Neural cell (in vitro differentiated cells): ENCODE data around the gene FCGR2B. TPM values are rescaled to one million over a fixed set of nuclear protein-coding genes. Genes with fewer than 3 reads are reported as not detected.

Source experiments
- H2AFZ ChIP-seq: fragments of 200-600, 300-800 bp; sonication (generic), shearing (Covaris generic); 2 replicates; pipeline ENCODE4 v1.6.0; 2014; ENCODE audit warnings: low read depth, mild to moderate bottlenecking, antibody characterized with exemption, low read length, moderate library complexity
- H3F3A ChIP-seq: fragments of 200-600 bp; shearing (Covaris generic); 2 replicates; pipeline ENCODE4 v1.6.1; 2016; ENCODE audit warnings: mild to moderate bottlenecking, moderate library complexity, mixed read lengths, antibody characterized with exemption, low read length; ENCODE audit not compliant: insufficient read depth, poor library complexity, severe bottlenecking
- H3K27ac ChIP-seq: fragments of 200-600, 300-800 bp; sonication (generic), shearing (Covaris generic); 2 replicates; pipeline ENCODE4 v1.5.1; 2014; ENCODE audit warnings: mild to moderate bottlenecking, low read length, moderate library complexity
- H3K27me3 ChIP-seq: fragments of 300-800, 200-600 bp; sonication (generic), shearing (Covaris generic); 2 replicates; pipeline ENCODE4 v1.6.0; 2014; ENCODE audit warnings: mild to moderate bottlenecking, low read depth, low read length, moderate library complexity; ENCODE audit not compliant: insufficient read depth
- H3K36me3 ChIP-seq: fragments of 300-800, 200-600 bp; sonication (generic), shearing (Covaris generic); 2 replicates; pipeline ENCODE4 v1.5.1; 2014; ENCODE audit warnings: mild to moderate bottlenecking, antibody characterized with exemption, low read length, moderate library complexity; ENCODE audit not compliant: insufficient read depth
- H3K4me2 ChIP-seq: fragments of 300-800, 200-600 bp; sonication (generic), shearing (Covaris generic); 2 replicates; pipeline ENCODE4 v1.6.0; 2014; ENCODE audit warnings: mild to moderate bottlenecking, low read length
- H3K4me3 ChIP-seq: fragments of 300-800, 200-600 bp; sonication (generic), shearing (Covaris generic); 2 replicates; pipeline ENCODE4 v1.5.1; 2014; ENCODE audit warnings: mild to moderate bottlenecking, low read length, moderate library complexity
- H3K79me2 ChIP-seq: fragments of 200-600 bp; shearing (Covaris generic); replicated peaks from 2 replicates; pipeline ENCODE4 v1.6.0; 2014; ENCODE audit warnings: mild to moderate bottlenecking, low read length, moderate library complexity; ENCODE audit not compliant: insufficient read depth
- H3K9ac ChIP-seq: fragments of 300-800, 200-600 bp; sonication (generic), shearing (Covaris generic); 2 replicates; pipeline ENCODE4 v1.6.1; 2016; ENCODE audit warnings: mild to moderate bottlenecking, low read length, mixed read lengths
- H3K9me2 ChIP-seq: fragments of 200-600 bp; shearing (Covaris generic); 2 replicates; pipeline ENCODE4 v1.6.1; 2016; ENCODE audit warnings: mild to moderate bottlenecking, low read length, mixed read lengths; ENCODE audit not compliant: insufficient read depth
- H3K9me3 ChIP-seq: fragments of 200-600, 300-800 bp; sonication (generic), shearing (Covaris generic); 2 replicates; pipeline ENCODE4 v1.6.1; 2016; ENCODE audit warnings: mild to moderate bottlenecking, mixed run types, low read length, moderate library complexity, mixed read lengths
- H4K20me1 ChIP-seq: fragments of 200-600 bp; shearing (Covaris generic); 2 replicates; pipeline ENCODE4 v1.6.1; 2016; ENCODE audit warnings: mild to moderate bottlenecking, mixed run types; ENCODE audit not compliant: insufficient read depth
- CTCF ChIP-seq: fragments of 450-650 bp; IDR thresholded peaks from 2 replicates; pipeline ENCODE4 v1.5.1; 2014; ENCODE audit warnings: antibody characterized with exemption, mild to moderate bottlenecking, moderate library complexity; ENCODE audit not compliant: poor library complexity, severe bottlenecking
- EP300 ChIP-seq: fragments of 450-650 bp; conservative IDR thresholded peaks from 2 replicates; pipeline ENCODE4 v1.6.1; 2014; ENCODE audit warnings: antibody characterized with exemption, mild to moderate bottlenecking, moderate library complexity; ENCODE audit not compliant: poor library complexity, severe bottlenecking
- EZH2 ChIP-seq: fragments of 200-600, 300-800 bp; shearing (Covaris generic), sonication (generic); IDR thresholded peaks from 2 replicates; pipeline ENCODE4 v1.6.1; 2014; ENCODE audit warnings: antibody characterized with exemption, low read length, borderline replicate concordance, mild to moderate bottlenecking; ENCODE audit not compliant: insufficient read depth, poor library complexity, severe bottlenecking
- MXI1 ChIP-seq: fragments of 450-650 bp; conservative IDR thresholded peaks from 2 replicates; pipeline ENCODE4 v1.6.1; 2014; ENCODE audit warnings: antibody characterized with exemption, mild to moderate bottlenecking; ENCODE audit not compliant: poor library complexity, severe bottlenecking
- POLR2AphosphoS5 ChIP-seq: IDR thresholded peaks from 2 replicates; pipeline ENCODE4 v1.6.1; 2012
- RAD21 ChIP-seq: fragments of 450-650 bp; conservative IDR thresholded peaks from 2 replicates; pipeline ENCODE4 v1.6.1; 2014; ENCODE audit warnings: antibody characterized with exemption, mild to moderate bottlenecking, moderate library complexity
- REST ChIP-seq: IDR thresholded peaks from 2 replicates; pipeline ENCODE4 v1.6.1; 2012; ENCODE audit warnings: borderline replicate concordance
- SMC3 ChIP-seq: fragments of 450-650 bp; conservative IDR thresholded peaks from 2 replicates; pipeline ENCODE4 v1.6.1; 2014; ENCODE audit warnings: antibody characterized with exemption, mild to moderate bottlenecking, moderate library complexity; ENCODE audit not compliant: poor library complexity
- TAF1 ChIP-seq: IDR thresholded peaks from 2 replicates; pipeline ENCODE4 v1.6.1; 2012; ENCODE audit warnings: low read depth
- polyA plus RNA-seq: library from polyadenylated mRNA; depleted of rRNA; stranded (reverse); fragments of >200 nt; gene quantifications from 2 replicates; pipeline ENCODE4 v1.2.3, GENCODE V29; 2014

FCGR2B gene
- polyA plus RNA-seq, 1 donor from 2014 or later = not detected

- TF ChIP-seq TAF1 (no peak), EP300 (no peak), CTCF (no peak), RAD21 (no peak), POLR2AphosphoS5 (no peak), MXI1 (no peak), EZH2 (no peak), REST (no peak), SMC3 (no peak)
- no peak overlapping the region for H3K9ac ChIP-seq
- no peaks in the 10 kb centered on the region for H3K36me3 ChIP-seq
- no peaks in the 10 kb centered on the region for H4K20me1 ChIP-seq
- no peak overlapping the region for H3K4me3 ChIP-seq
- H3K9me2 ChIP-seq = no peaks in the 10 kb centered on the region
- H3K9me3 ChIP-seq = no peaks in the 10 kb centered on the region
- H2AFZ ChIP-seq = no peak overlapping the region
- H3K79me2 ChIP-seq = no peaks in the 10 kb centered on the region
- no peaks in the 10 kb centered on the region for H3F3A ChIP-seq
- no peaks in the 10 kb centered on the region for H3K27me3 ChIP-seq
- H3K4me2 ChIP-seq = no peak overlapping the region
- H3K27ac ChIP-seq = no peak overlapping the region
Observed at GRCh38 chr1:161709373-161709772, 46.4 kb downstream of the FCGR2B start.

GRCh38 chr1:161710560-161710959 lies 47.6 kb downstream of the FCGR2B start:
- Histone ChIP-seq H3K9me2 (no peaks in the 10 kb centered on the region), H2AFZ (no peak overlapping the region), H3K4me3 (no peak overlapping the region), H3K79me2 (no peaks in the 10 kb centered on the region), H3K9me3 (no peaks in the 10 kb centered on the region), H3K27ac (no peak overlapping the region), H3K9ac (no peak overlapping the region), H3F3A (no peaks in the 10 kb centered on the region), H3K36me3 (no peaks in the 10 kb centered on the region), H4K20me1 (no peaks in the 10 kb centered on the region), H3K4me2 (no peak overlapping the region), H3K27me3 (no peaks in the 10 kb centered on the region)
- no peak for TF ChIP-seq TAF1
- TF ChIP-seq MXI1 = no peak
- no peak for TF ChIP-seq EZH2
- TF ChIP-seq RAD21 = no peak
- no peak for TF ChIP-seq EP300
- TF ChIP-seq SMC3 = no peak
- no peak for TF ChIP-seq CTCF
- no peak for TF ChIP-seq REST
- no peak for TF ChIP-seq POLR2AphosphoS5
